Testis (tissue), 3 donors: Measurements from ENCODE around the gene UGP2. TPM values are rescaled to one million over a fixed set of nuclear protein-coding genes. Genes with fewer than 3 reads are reported as not detected.

Experiments used
- DNase-seq: peaks from one replicate; pipeline ENCODE4 v3.0.0-alpha.2; 2019
- H3K27ac ChIP-seq, 2 donors: fragments of 200-600 bp; sonication (generic); one replicate each; pipeline ENCODE4 v1.5.1; 2019
- H3K27me3 ChIP-seq: fragments of 200-600 bp; sonication (generic); one replicate; pipeline ENCODE4 v1.5.1; 2019
- H3K36me3 ChIP-seq: fragments of 200-600 bp; sonication (generic); one replicate; pipeline ENCODE4 v1.5.1; 2017; ENCODE audit warnings: low read depth; ENCODE audit errors: missing control alignments
- H3K4me1 ChIP-seq: fragments of 200-600 bp; sonication (generic); one replicate; pipeline ENCODE4 v1.5.1; 2019
- H3K4me3 ChIP-seq, 2 donors: fragments of 200-600 bp; sonication (generic); one replicate each; pipeline ENCODE4 v1.5.1; 2017 to 2019
- H3K9me3 ChIP-seq: fragments of 200-600 bp; sonication (generic); one replicate; pipeline ENCODE4 v1.5.1; 2017
- CTCF ChIP-seq, 3 experiments: fragments of 450-650 bp in 2 of 3; fragments of 200-600 bp in 1 of 3; sonication (generic) in 1 of 3; IDR thresholded peaks; one replicate each; pipeline ENCODE4 v1.5.1; 2016 to 2019; ENCODE audit warnings: antibody characterized with exemption in 3 of 3, mild to moderate bottlenecking in 2 of 3, moderate library complexity in 1 of 3
- POLR2A ChIP-seq: fragments of 450-650 bp; IDR thresholded peaks from one replicate; pipeline ENCODE4 v1.6.1; 2017; ENCODE audit warnings: antibody characterized with exemption, mild to moderate bottlenecking, moderate library complexity
- WGBS, 2 donors: methylation state at CpG; one replicate each; pipeline ENCODE4 v1.1.5; 2018; 5-methylcytosine and 5-hydroxymethylcytosine counted together
- intact Hi-C: fragments of 100-400 bp; cut with DNase I; formaldehyde crosslinking; loops from one replicate; pipeline ENCODE4 v1.15.1; 2023; ENCODE audit warnings: low total_unique reads
- polyA plus RNA-seq: library from polyadenylated mRNA; stranded (reverse); fragments of 350-450 nt; fragmentation: Illumina TruSeq; extraction: RNeasy Lipid Tissue Mini Kit (QIAGEN cat#74804); gene quantifications from one replicate; pipeline ENCODE4 v1.2.3, GENCODE V29; 2014; ENCODE audit warnings: low read depth, low replicate concordance; ENCODE audit not compliant: insufficient read depth
- total RNA-seq, 2 donors: library from RNA; depleted of rRNA; stranded (reverse); fragments of >200 nt; gene quantifications; one replicate each; pipeline ENCODE4 v1.2.3, GENCODE V29; 2016

The UGP2 gene
- total and polyA plus RNA-seq, 3 donors from 2014 or later: 51.7 to 70.3 (median 52.9) TPM

- Histone ChIP-seq H3K4me1 (peaks cover 13% of the 10 kb centered on the region), H3K9me3 (no peaks in the 10 kb centered on the region), H3K4me3 (no peak overlapping the region), H3K27me3 (no peaks in the 10 kb centered on the region), H3K36me3 (no peaks in the 10 kb centered on the region), H3K27ac (no peak overlapping the region)
- DNase-seq: no peak
- intact Hi-C loops: no loop called here
- 53 to 71% methylated on average over 1 of the region's 1 CpG for WGBS, 2 donors
- TF ChIP-seq CTCF (IDR thresholded peaks at IDR 0.05): no peak
- TF ChIP-seq POLR2A: no peak
Measured at GRCh38 chr2:63850204-63850571, 8.5 kb downstream of the UGP2 start.

GRCh38 chr2:63850649-63851048 lies 9.0 kb downstream of the UGP2 start:
- no peak for DNase-seq
- Histone ChIP-seq H3K27me3 (no peaks in the 10 kb centered on the region), H3K4me3 (no peak overlapping the region), H3K27ac (no peak overlapping the region), H3K4me1 (peaks cover 13% of the 10 kb centered on the region), H3K9me3 (no peaks in the 10 kb centered on the region), H3K36me3 (no peaks in the 10 kb centered on the region)
- intact Hi-C loops: no loop called here
- no peak for TF ChIP-seq CTCF (IDR thresholded peaks at IDR 0.05)
- no peak for TF ChIP-seq POLR2A

GRCh38 chr2:63851691-63852311 lies 10.1 kb downstream of the UGP2 start:
- H3K4me3 ChIP-seq: no peak overlapping the region
- 56 to 78% methylated on average over 1 of the region's 1 CpG for WGBS, 2 donors
- H3K27me3 ChIP-seq: no peaks in the 10 kb centered on the region
- TF ChIP-seq CTCF (IDR thresholded peaks at IDR 0.05): no peak
- no peak for TF ChIP-seq POLR2A
- intact Hi-C loops: no loop called here
- peaks cover 13% of the 10 kb centered on the region for H3K4me1 ChIP-seq
- H3K27ac ChIP-seq: no peak overlapping the region
- H3K36me3 ChIP-seq: no peaks in the 10 kb centered on the region
- H3K9me3 ChIP-seq: no peaks in the 10 kb centered on the region
- DNase-seq: no peak

- no peak overlapping the region for H3K4me3 ChIP-seq
- intact Hi-C loops: no loop called here
- TF ChIP-seq CTCF (IDR thresholded peaks at IDR 0.05) (no peak), POLR2A (no peak)
- 75 to 85% methylated on average over 4 of the region's 4 CpGs for WGBS, 2 donors
- H3K9me3 ChIP-seq: no peaks in the 10 kb centered on the region
- H3K36me3 ChIP-seq: no peaks in the 10 kb centered on the region
- DNase-seq: no peak
- H3K27ac ChIP-seq: no peak overlapping the region
- H3K27me3 ChIP-seq: no peaks in the 10 kb centered on the region
- peaks cover 13% of the 10 kb centered on the region for H3K4me1 ChIP-seq
Measured at GRCh38 chr2:63853527-63854310, 12.0 kb downstream of the UGP2 start.
